Erythroblast (primary cell): ENCODE data around the gene DAAM1.

Experiments used
- GATA1 ChIP-seq: IDR thresholded peaks from 2 replicates; pipeline ENCODE4 v1.6.1; 2011; ENCODE audit warnings: low read depth, mild to moderate bottlenecking, control low read depth, low read length, moderate library complexity
- POLR2A ChIP-seq: IDR thresholded peaks from 2 replicates; pipeline ENCODE4 v1.6.1; 2011; ENCODE audit warnings: mild to moderate bottlenecking, low read length

GRCh38 chr14:59262717-59263454, 74.4 kb downstream of the DAAM1 start:
- TF ChIP-seq POLR2A (no peak), GATA1 (no peak)
